Right lobe of liver (tissue), 6 donors: ENCODE data around the gene PHF20. TPM values are rescaled to one million over a fixed set of nuclear protein-coding genes. Genes with fewer than 3 reads are reported as not detected.

Experiments
- ATAC-seq, 4 donors: fragments of 200-7000 bp; cut with Tn5 transposase; one replicate each; pipeline ENCODE4 v1.9.1; 2020; ENCODE audit warnings: mild to moderate bottlenecking in 4 of 4, moderate library complexity in 4 of 4
- DNase-seq, 3 donors: peaks; one replicate each; pipeline ENCODE4 v3.0.0-alpha.2; 2020
- H3K27ac ChIP-seq, 3 donors: fragments of 200-600 bp; one replicate each; pipeline ENCODE4 v1.8.0; 2022
- H3K27me3 ChIP-seq, 2 donors: fragments of 200-600 bp; one replicate each; pipeline ENCODE4 v1.8.0; 2022
- H3K36me3 ChIP-seq, 4 donors: fragments of 200-600 bp; sonication (generic) in 1 of 4; one replicate each; pipeline versions ENCODE4 v1.5.1 to v1.8.0; 2017 to 2022; ENCODE audit warnings: control low read depth in 1 of 4
- H3K4me1 ChIP-seq, 4 donors: fragments of 200-600 bp; sonication (generic) in 1 of 4; one replicate each; pipeline versions ENCODE4 v1.5.1 to v1.8.0; 2017 to 2022; ENCODE audit warnings: control low read depth in 1 of 4
- H3K4me3 ChIP-seq, 3 donors: fragments of 200-600 bp; one replicate each; pipeline ENCODE4 v1.8.0; 2022
- H3K9me3 ChIP-seq, 4 donors: fragments of 200-600 bp; sonication (generic) in 1 of 4; one replicate each; pipeline versions ENCODE4 v1.5.1 to v1.8.0; 2017 to 2022; ENCODE audit warnings: control low read depth in 1 of 4
- CTCF ChIP-seq, 4 donors: fragments of 200-600 bp in 3 of 4; fragments of 450-650 bp in 1 of 4; IDR thresholded peaks; one replicate each; pipeline versions ENCODE4 v1.5.1 to v1.8.0; 2016 to 2022; ENCODE audit warnings: antibody characterized with exemption in 4 of 4, mild to moderate bottlenecking in 2 of 4
- POLR2A ChIP-seq: fragments of 450-650 bp; IDR thresholded peaks from one replicate; pipeline ENCODE4 v1.6.1; 2017; ENCODE audit warnings: antibody characterized with exemption, mild to moderate bottlenecking
- WGBS: methylation state at CpG from one replicate; pipeline ENCODE4 v1.1.6; 2018; ENCODE audit warnings: low coverage, low lambda C conversion rate; ENCODE audit not compliant: insufficient coverage; ENCODE audit errors: missing lambda C conversion rate; 5-methylcytosine and 5-hydroxymethylcytosine counted together
- intact Hi-C, 2 donors: fragments of 100-400 bp; cut with DNase I; formaldehyde crosslinking; loops; one replicate each; pipeline versions ENCODE4 v1.11.2 to v1.14.1; 2022
- total RNA-seq, 6 experiments: library from RNA; depleted of rRNA in 2 of 6; stranded (reverse); fragments of >200 nt in 2 of 6; fragmentation: NEBNext Ultra II Directional in 3 of 6; extraction: Animal tissue kit (Norgen Biotek cat#: 25700) in 3 of 6; gene quantifications; one replicate each; pipeline versions ENCODE4 v1.1.0 to v1.2.4, GENCODE V29; 2016 to 2023
- donor health status: DM: no; HTN: yes; CAD: no.
- donor health status: DM: no; HTN: no; CAD: no.
- donor health status: DM: no; HTN: no; CAD: no.
- donor health status: DM: no; HTN: yes; CAD: no.
- donor health status: DM: no; HTN: yes; CAD: no.

The PHF20 gene
- total RNA-seq, 6 experiments from 2014 or later: 9.3 to 16.7 (median 14.5) TPM

GRCh38 chr20:35734777-35735649 lies 36.8 kb upstream of the PHF20 start:
- ATAC-seq (no peak), DNase-seq (no peak)
- TF ChIP-seq CTCF (IDR thresholded peaks at IDR 0.05): no peak
- no peak for TF ChIP-seq POLR2A
- Histone ChIP-seq H3K4me1 (peaks cover 0 to 52% (median 21%) of the 10 kb centered on the region in 4 donors), H3K4me3 (no peak overlapping the region), H3K27ac (no peak overlapping the region), H3K36me3 (peaks cover 10 to 98% (median 75%) of the 10 kb centered on the region in 4 donors), H3K27me3 (no peaks in the 10 kb centered on the region), H3K9me3 (no peaks in the 10 kb centered on the region)
- intact Hi-C loops: no loop called here
- 46% methylated on average over 4 of the region's 4 CpGs for WGBS

- TF ChIP-seq CTCF (IDR thresholded peaks at IDR 0.05) (no peak), POLR2A (no peak)
- H3K4me1 ChIP-seq: peaks cover 0 to 54% (median 21%) of the 10 kb centered on the region in 4 donors
- H3K27me3 ChIP-seq: no peaks in the 10 kb centered on the region
- ATAC-seq (no peak), DNase-seq (no peak)
- H3K27ac ChIP-seq: no peak overlapping the region
- WGBS: 55% methylated on average over 7 of the region's 7 CpGs
- no peaks in the 10 kb centered on the region for H3K9me3 ChIP-seq
- intact Hi-C loops: no loop called here
- H3K4me3 ChIP-seq: no peak overlapping the region
- H3K36me3 ChIP-seq: peaks cover 10 to 97% (median 70%) of the 10 kb centered on the region in 4 donors
Observed at GRCh38 chr20:35735826-35736470, 35.9 kb upstream of the PHF20 start.

GRCh38 chr20:35737865-35738333 lies 33.9 kb upstream of the PHF20 start:
- WGBS: 94% methylated on average over 11 of the region's 15 CpGs
- Histone ChIP-seq H3K36me3 (peaks cover 6 to 77% (median 53%) of the 10 kb centered on the region in 4 donors), H3K9me3 (no peaks in the 10 kb centered on the region), H3K4me3 (no peak overlapping the region), H3K4me1 (peaks cover 0 to 54% (median 21%) of the 10 kb centered on the region in 4 donors), H3K27me3 (no peaks in the 10 kb centered on the region), H3K27ac (no peak overlapping the region)
- intact Hi-C loops: no loop called here
- ATAC-seq: no peak
- DNase-seq: no peak
- TF ChIP-seq CTCF (IDR thresholded peaks at IDR 0.05) (no peak), POLR2A (no peak)

- intact Hi-C loops: no loop called here
- H3K27me3 ChIP-seq: no peaks in the 10 kb centered on the region
- H3K36me3 ChIP-seq: peaks cover 6 to 70% (median 48%) of the 10 kb centered on the region in 4 donors
- no peak overlapping the region for H3K27ac ChIP-seq
- DNase-seq (no peak), ATAC-seq (no peak)
- no peaks in the 10 kb centered on the region for H3K9me3 ChIP-seq
- H3K4me3 ChIP-seq: no peak overlapping the region
- 51% methylated on average over 4 of the region's 4 CpGs for WGBS
- H3K4me1 ChIP-seq: peaks cover 0 to 59% (median 21%) of the 10 kb centered on the region in 4 donors
- TF ChIP-seq CTCF (IDR thresholded peaks at IDR 0.05) (no peak), POLR2A (no peak)
Observed at GRCh38 chr20:35738410-35739179, 33.2 kb upstream of the PHF20 start.
